OCI-LY1 (cell line): ENCODE data around the gene ADARB2.

Source experiments
- CTCF ChIP-seq: fragments of 200-600 bp; sonication (generic), shearing (Covaris generic); IDR thresholded peaks from 2 replicates; pipeline ENCODE4 v1.5.1; 2017; ENCODE audit warnings: mild to moderate bottlenecking, antibody characterized with exemption, low read length, moderate library complexity, mixed read lengths
- EZH2 ChIP-seq: fragments of 200-600 bp; sonication (generic), shearing (Covaris generic); IDR thresholded peaks from 2 replicates; pipeline ENCODE4 v1.8.0; 2017; ENCODE audit warnings: borderline replicate concordance, mixed run types, mild to moderate bottlenecking, antibody characterized with exemption, low read length, moderate library complexity, mixed read lengths

- TF ChIP-seq CTCF (no peak), EZH2 (no peak)
Measured at GRCh38 chr10:1567152-1567551, 170.2 kb downstream of the ADARB2 start.
